PC-3 (cell line): ENCODE data around the gene CTNNA3. TPM values are rescaled to one million over a fixed set of nuclear protein-coding genes. Genes with fewer than 3 reads are reported as not detected.

Source experiments
- ATAC-seq: fragments of 200-7000 bp; cut with Tn5 transposase; 2 replicates; pipeline ENCODE4 v1.9.1; 2020; ENCODE audit warnings: mild to moderate bottlenecking, moderate library complexity
- BruUV-seq: library from RNA; stranded (reverse); fragments of 400-500 nt; replicated peaks from 2 replicates; lab custom pipeline; 2021; lab: Mats Ljungman, UMichigan
- CTCF ChIA-PET: fragments of 300-600 bp; sonication (Branson Sonifier 250); formaldehyde crosslinking; loops from one replicate; lab custom pipeline; 2022; ENCODE audit warnings: antibody characterized with exemption; lab: Charles Lee
- POLR2A ChIA-PET: fragments of 300-600 bp; sonication (Branson Sonifier 250); formaldehyde crosslinking; loops from one replicate; lab custom pipeline; 2022; ENCODE audit warnings: antibody characterized with exemption; ENCODE audit not compliant: unreplicated experiment; lab: Charles Lee
- DNase-seq: peaks from one replicate; pipeline ENCODE4 v3.0.0-alpha.2; 2015
- H2AFZ ChIP-seq: fragments of 300-600 bp; sonication (generic); 2 replicates; pipeline ENCODE4 v1.6.0; 2016; ENCODE audit warnings: antibody characterized with exemption, low read length
- H3F3A ChIP-seq: fragments of 300-600 bp; sonication (generic); one replicate; pipeline ENCODE4 v1.6.0; 2017; ENCODE audit warnings: antibody characterized with exemption, low read length, control low read depth, mild to moderate bottlenecking; ENCODE audit not compliant: unreplicated experiment
- H3K27ac ChIP-seq: fragments of 300-600 bp; sonication (generic); 2 replicates; pipeline ENCODE4 v1.5.1; 2016; ENCODE audit warnings: mild to moderate bottlenecking, low read length
- H3K27me3 ChIP-seq: fragments of 300-600 bp; sonication (generic); 2 replicates; pipeline ENCODE4 v1.6.1; 2016; ENCODE audit warnings: low read length, mixed read lengths
- H3K36me3 ChIP-seq: fragments of 300-600 bp; sonication (generic); 2 replicates; pipeline ENCODE4 v1.6.1; 2016; ENCODE audit warnings: low read depth, mixed run types, low read length, mixed read lengths
- H3K4me1 ChIP-seq: fragments of 300-600 bp; sonication (generic); 2 replicates; pipeline ENCODE4 v1.5.1; 2016; ENCODE audit warnings: low read length; ENCODE audit not compliant: insufficient read depth
- H3K4me2 ChIP-seq: fragments of 300-600 bp; sonication (generic); 2 replicates; pipeline ENCODE4 v1.6.0; 2016; ENCODE audit warnings: low read length
- H3K4me3 ChIP-seq: fragments of 300-600 bp; sonication (generic); 2 replicates; pipeline ENCODE4 v1.5.1; 2016; ENCODE audit warnings: mild to moderate bottlenecking, low read length, mixed read lengths
- H3K79me2 ChIP-seq: fragments of 300-600 bp; sonication (generic); 2 replicates; pipeline ENCODE4 v1.6.1; 2017; ENCODE audit warnings: low read length, mixed read lengths
- H3K9ac ChIP-seq: fragments of 300-600 bp; sonication (generic); 2 replicates; pipeline ENCODE4 v1.6.0; 2016; ENCODE audit warnings: mild to moderate bottlenecking, low read length
- H3K9me2 ChIP-seq: fragments of 300-600 bp; sonication (generic); replicated peaks from 2 replicates; pipeline ENCODE4 v1.6.1; 2016; ENCODE audit warnings: mixed run types, low read length, mixed read lengths
- H3K9me3 ChIP-seq: fragments of 300-600 bp; sonication (generic); 2 replicates; pipeline ENCODE4 v1.6.1; 2016; ENCODE audit warnings: low read length, mixed read lengths
- H4K20me1 ChIP-seq: fragments of 300-600 bp; sonication (generic); 2 replicates; pipeline ENCODE4 v1.6.1; 2016; ENCODE audit warnings: low read length, mixed read lengths
- EZH2 ChIP-seq: fragments of 300-600 bp; sonication (generic); IDR thresholded peaks from one replicate; pipeline ENCODE4 v1.6.1; 2017; ENCODE audit warnings: antibody characterized with exemption, mild to moderate bottlenecking, low read length; ENCODE audit not compliant: unreplicated experiment
- EZH2phosphoT487 ChIP-seq: fragments of 300-600 bp; sonication (generic); IDR thresholded peaks from 2 replicates; pipeline ENCODE4 v1.6.1; 2018; ENCODE audit warnings: mild to moderate bottlenecking, antibody characterized with exemption, low read length, borderline replicate concordance
- intact Hi-C: fragments of 100-400 bp; cut with micrococcal nuclease; formaldehyde crosslinking; loops from 2 replicates; pipeline ENCODE4 v1.9.0; 2023
- total RNA-seq: library from RNA; depleted of rRNA; stranded (reverse); fragments of >200 nt; gene quantifications from 2 replicates; pipeline ENCODE4 v1.2.3, GENCODE V29; 2014
- TF ChIP-seq, protein P1 (sequence below): fragments of 300-600 bp; sonication (generic); conservative IDR thresholded peaks from 2 replicates; pipeline ENCODE4 v1.5.1; 2017; ENCODE audit warnings: antibody characterized with exemption, low read depth, mild to moderate bottlenecking, low read length

CTNNA3 gene
- total RNA-seq, 1 experiment from 2014 or later: 1.9 TPM

GRCh38 chr10:65900271-65900670 is 1795.7 kb downstream of the CTNNA3 start:
- DNase-seq (no peak), ATAC-seq (0 out of 2 replicates have a peak, but pooled peaks have one; percentile 24)
- intact Hi-C loops: no loop called here
- Histone ChIP-seq H3K9me3 (no peaks in the 10 kb centered on the region), H4K20me1 (no peaks in the 10 kb centered on the region), H2AFZ (no peak overlapping the region), H3K9me2 (no peaks in the 10 kb centered on the region), H3K9ac (no peak overlapping the region), H3K27me3 (no peaks in the 10 kb centered on the region), H3F3A (no peaks in the 10 kb centered on the region), H3K4me3 (no peak overlapping the region), H3K27ac (no peak overlapping the region), H3K79me2 (no peaks in the 10 kb centered on the region), H3K36me3 (no peaks in the 10 kb centered on the region), H3K4me2 (no peak overlapping the region), H3K4me1 (no peaks in the 10 kb centered on the region)
- BruUV-seq: no TSS peak
- CTCF ChIA-PET: interaction anchor here (0.5 kb wide), 1 partner anchor 1363 kb away, joined by 3 read pairs; no protein-coding TSS in a partner anchor
- POLR2A ChIA-PET: no interaction called here
- TF ChIP-seq EZH2 (no peak), EZH2phosphoT487 (no peak)
- TF ChIP-seq, protein P1, sequence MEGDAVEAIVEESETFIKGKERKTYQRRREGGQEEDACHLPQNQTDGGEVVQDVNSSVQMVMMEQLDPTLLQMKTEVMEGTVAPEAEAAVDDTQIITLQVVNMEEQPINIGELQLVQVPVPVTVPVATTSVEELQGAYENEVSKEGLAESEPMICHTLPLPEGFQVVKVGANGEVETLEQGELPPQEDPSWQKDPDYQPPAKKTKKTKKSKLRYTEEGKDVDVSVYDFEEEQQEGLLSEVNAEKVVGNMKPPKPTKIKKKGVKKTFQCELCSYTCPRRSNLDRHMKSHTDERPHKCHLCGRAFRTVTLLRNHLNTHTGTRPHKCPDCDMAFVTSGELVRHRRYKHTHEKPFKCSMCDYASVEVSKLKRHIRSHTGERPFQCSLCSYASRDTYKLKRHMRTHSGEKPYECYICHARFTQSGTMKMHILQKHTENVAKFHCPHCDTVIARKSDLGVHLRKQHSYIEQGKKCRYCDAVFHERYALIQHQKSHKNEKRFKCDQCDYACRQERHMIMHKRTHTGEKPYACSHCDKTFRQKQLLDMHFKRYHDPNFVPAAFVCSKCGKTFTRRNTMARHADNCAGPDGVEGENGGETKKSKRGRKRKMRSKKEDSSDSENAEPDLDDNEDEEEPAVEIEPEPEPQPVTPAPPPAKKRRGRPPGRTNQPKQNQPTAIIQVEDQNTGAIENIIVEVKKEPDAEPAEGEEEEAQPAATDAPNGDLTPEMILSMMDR: no peak

GRCh38 chr10:65898055-65898454 is 1797.9 kb downstream of the CTNNA3 start:
- Histone ChIP-seq H4K20me1 (no peaks in the 10 kb centered on the region), H3K9me3 (no peaks in the 10 kb centered on the region), H3K4me3 (no peak overlapping the region), H2AFZ (no peak overlapping the region), H3K79me2 (no peaks in the 10 kb centered on the region), H3K27ac (no peak overlapping the region), H3K36me3 (no peaks in the 10 kb centered on the region), H3K27me3 (no peaks in the 10 kb centered on the region), H3K9me2 (no peaks in the 10 kb centered on the region), H3F3A (no peaks in the 10 kb centered on the region), H3K4me2 (no peak overlapping the region), H3K4me1 (no peaks in the 10 kb centered on the region), H3K9ac (no peak overlapping the region)
- TF ChIP-seq EZH2phosphoT487: no peak
- TF ChIP-seq, protein P1: no peak
- intact Hi-C loops: no loop called here
- ChIA-PET CTCF (no interaction called here), POLR2A (no interaction called here)
- no peak for ATAC-seq
- no peak for DNase-seq
- no TSS peak for BruUV-seq

DNA sequence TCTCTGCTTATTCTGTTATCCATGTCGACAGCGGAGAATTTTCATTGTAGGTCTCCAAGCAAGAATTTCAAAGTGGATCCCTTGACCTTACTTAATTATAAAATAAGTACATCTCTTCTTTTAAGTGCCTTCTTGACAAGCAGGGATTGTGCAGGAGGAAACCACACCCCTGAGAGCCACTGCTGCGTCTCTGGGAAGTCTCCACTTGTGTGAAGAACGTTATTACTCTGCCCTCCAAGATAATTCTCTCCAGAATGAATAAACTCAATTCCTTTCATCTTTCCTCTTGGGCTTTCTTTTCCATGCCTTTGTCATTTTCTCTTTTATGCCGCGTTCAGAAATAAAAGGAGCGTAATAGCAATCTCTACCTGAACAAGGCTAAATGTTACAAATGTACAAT is 1801.0 kb downstream of the CTNNA3 start:
- ATAC-seq (no peak), DNase-seq (no peak)
- no peaks in the 10 kb centered on the region for H3K9me2 ChIP-seq
- ChIA-PET CTCF (no interaction called here), POLR2A (no interaction called here)
- H3K27ac ChIP-seq: no peak overlapping the region
- no peaks in the 10 kb centered on the region for H3K36me3 ChIP-seq
- no TSS peak for BruUV-seq
- H3K4me2 ChIP-seq: no peak overlapping the region
- no peak overlapping the region for H2AFZ ChIP-seq
- intact Hi-C loops: loop anchor here (5.0 kb wide), 1 partner anchor 1163 kb away; no protein-coding TSS in a partner anchor
- no peaks in the 10 kb centered on the region for H3F3A ChIP-seq
- no peaks in the 10 kb centered on the region for H3K27me3 ChIP-seq
- TF ChIP-seq EZH2 (no peak), EZH2phosphoT487 (no peak)
- TF ChIP-seq, protein P1: no peak
- H3K9me3 ChIP-seq: no peaks in the 10 kb centered on the region
- peaks cover 20% of the 10 kb centered on the region for H3K4me1 ChIP-seq
- no peak overlapping the region for H3K4me3 ChIP-seq
- H3K79me2 ChIP-seq: no peaks in the 10 kb centered on the region
- no peak overlapping the region for H3K9ac ChIP-seq
- no peaks in the 10 kb centered on the region for H4K20me1 ChIP-seq
